AG04450 (cell line): ENCODE measurements around the gene PTCD2. TPM values are rescaled to one million over a fixed set of nuclear protein-coding genes. Genes with fewer than 3 reads are reported as not detected.
A peak's percentile ranks its signal among the peaks of the same experiment; 100 is the strongest.

Experiments used
- CTCF ChIA-PET: fragments of 300-600, 350-600 bp; formaldehyde crosslinking; extraction: SDS; loops from one replicate; lab custom pipeline; 2022; ENCODE audit warnings: antibody characterized with exemption, inconsistent platforms; lab: Charles Lee
- POLR2A ChIA-PET: fragments of 350-600 bp; formaldehyde crosslinking; extraction: SDS; loops from one replicate; lab custom pipeline; 2021; ENCODE audit warnings: antibody characterized with exemption, inconsistent platforms; lab: Yijun Ruan, JAX
- DNase-seq: peaks from one replicate; pipeline ENCODE4 v3.0.0-alpha.2; 2011; ENCODE audit warnings: low read depth, low spot score
- H3K27ac ChIP-seq: one replicate; pipeline ENCODE4 v1.5.1; 2012; ENCODE audit warnings: low read depth, low read length, control low read depth
- H3K27me3 ChIP-seq: one replicate; pipeline ENCODE4 v1.6.0; 2012; ENCODE audit warnings: low read length; ENCODE audit not compliant: control insufficient read depth, insufficient read depth
- H3K4me3 ChIP-seq: 2 replicates; pipeline ENCODE4 v1.5.1; 2011; ENCODE audit warnings: mild to moderate bottlenecking, low read depth, low read length, control low read depth
- H3K9me3 ChIP-seq: 2 replicates; pipeline ENCODE4 v1.5.1; 2012; ENCODE audit warnings: low read length; ENCODE audit not compliant: control insufficient read depth, insufficient read depth
- CTCF ChIP-seq: IDR thresholded peaks from 2 replicates; pipeline ENCODE4 v1.5.1; 2011; ENCODE audit warnings: low read depth, low read length, control low read depth, inconsistent platforms
- polyA plus RNA-seq: library from polyadenylated mRNA; depleted of rRNA; stranded (reverse); fragments of >200 nt; gene quantifications from 2 replicates; pipeline ENCODE4 v1.2.3, GENCODE V29; 2011; rRNA removed
- small RNA-seq: library from RNA; depleted of rRNA; stranded (forward); fragments of <200 nt; gene quantifications from one replicate; pipeline ENCODE3, GENCODE V24; 2012; ENCODE audit warnings: low read depth; ENCODE audit not compliant: insufficient read length

PTCD2 gene
- polyA plus RNA-seq, 1 experiment: 13.9 TPM

GRCh38 chr5:72412283-72413055, 92.3 kb downstream of the PTCD2 start:
- TF ChIP-seq CTCF: peak; percentile 38
- Histone ChIP-seq H3K27me3 (no peaks in the 10 kb centered on the region), H3K4me3 (no peak overlapping the region), H3K27ac (no peak overlapping the region), H3K9me3 (peaks cover 4% of the 10 kb centered on the region; the same call in 1 of the 2 replicates)
- ChIA-PET CTCF (interaction anchor here (0.7 to 1.4 kb wide), 3 partner anchors 25 to 439 kb away, joined by 3 to 5 read pairs (median 3); no protein-coding TSS in a partner anchor), POLR2A (interaction anchor here (1.2 kb wide), 1 partner anchor 404 kb away, joined by 6 read pairs; the partner anchor contains the start of gene TNPO1)
- no peak for DNase-seq

GRCh38 chr5:72415616-72416325, 95.6 kb downstream of the PTCD2 start:
- H3K27me3 ChIP-seq: no peaks in the 10 kb centered on the region
- H3K4me3 ChIP-seq: no peak overlapping the region
- ChIA-PET POLR2A (no interaction called here), CTCF (interaction anchor here (1.1 to 1.2 kb wide), 2 partner anchors 49 to 104 kb away, joined by 3 read pairs; no protein-coding TSS in a partner anchor)
- TF ChIP-seq CTCF: no peak
- no peak for DNase-seq
- peaks cover 9% of the 10 kb centered on the region for H3K9me3 ChIP-seq
- no peak overlapping the region for H3K27ac ChIP-seq

GRCh38 chr5:72417333-72418062, 97.3 kb downstream of the PTCD2 start:
- POLR2A ChIA-PET: no interaction called here
- Histone ChIP-seq H3K9me3 (peaks cover 9% of the 10 kb centered on the region), H3K27ac (no peak overlapping the region), H3K4me3 (no peak overlapping the region), H3K27me3 (no peaks in the 10 kb centered on the region)
- DNase-seq: no peak
- CTCF ChIA-PET: no interaction called here
- no peak for TF ChIP-seq CTCF

Small RNA genes lying within 50 kb of the gene (small RNA-seq; reads per million reads assigned to genes)
- not detected for gene RN7SL153P

Other genes with a start within 250 kb of the PTCD2 start
- 55.3 and 56.3 TPM in 2 replicates for gene MAP1B, start 212.9 kb upstream of the PTCD2 start, polyA plus RNA-seq
- gene MRPS27, start 133 bp upstream of the PTCD2 start, polyA plus RNA-seq: 87.5 and 98.3 TPM in 2 replicates
- gene ZNF366, start 187.0 kb downstream of the PTCD2 start, polyA plus RNA-seq: not detected in 2 replicates